H1 (cell line): ENCODE measurements around the gene TRAPPC12. TPM values are rescaled to one million over a fixed set of nuclear protein-coding genes. Genes with fewer than 3 reads are reported as not detected.

Experiments
- CTCF ChIA-PET: fragments of 300-600 bp; sonication (Branson Sonifier 250); formaldehyde crosslinking; loops from one replicate; lab custom pipeline; 2021; ENCODE audit not compliant: partially characterized antibody; lab: Charles Lee
- POLR2A ChIA-PET: fragments of 300-600 bp; sonication (Branson Sonifier 250); formaldehyde crosslinking; loops from one replicate; lab custom pipeline; 2021; ENCODE audit warnings: inconsistent platforms; ENCODE audit not compliant: partially characterized antibody; lab: Charles Lee
- DNase-seq, 2 experiments: peaks; one replicate each; pipeline versions ENCODE4 v3.0.0 to v3.0.0-alpha.2; 2010 to 2022; ENCODE audit warnings: low spot score in 2 of 2, low read depth in 1 of 2, mixed read lengths in 1 of 2
- FAIRE-seq: peaks from 2 replicates; lab custom pipeline; 2011; peaks lifted over from hg19 to GRCh38; lab: Jason Lieb, UNC
- H2AFZ ChIP-seq: 2 replicates; pipeline ENCODE4 v1.8.1; 2012; ENCODE audit warnings: low read length, inconsistent platforms
- H2AK5ac ChIP-seq: 2 replicates; pipeline ENCODE4 v1.6.1; 2013; ENCODE audit warnings: low read depth, low read length
- H2BK120ac ChIP-seq: replicated peaks from 2 replicates; pipeline ENCODE3; 2013; ENCODE audit warnings: low read depth, low read length, inconsistent platforms
- H2BK12ac ChIP-seq: 2 replicates; pipeline ENCODE4 v1.6.1; 2013; ENCODE audit warnings: low read depth, low read length
- H2BK15ac ChIP-seq: 2 replicates; pipeline ENCODE4 v1.6.1; 2013; ENCODE audit warnings: low read length
- H2BK20ac ChIP-seq: 2 replicates; pipeline ENCODE4 v1.6.1; 2013; ENCODE audit warnings: low read length
- H2BK5ac ChIP-seq: 2 replicates; pipeline ENCODE4 v1.6.1; 2013; ENCODE audit warnings: low read depth, low read length
- H3K14ac ChIP-seq: 2 replicates; pipeline ENCODE4 v1.6.1; 2013; ENCODE audit warnings: inconsistent platforms; ENCODE audit not compliant: insufficient read length
- H3K18ac ChIP-seq: 2 replicates; pipeline ENCODE4 v1.6.1; 2013; ENCODE audit warnings: low read length; ENCODE audit errors: extremely low read depth
- H3K23ac ChIP-seq: 2 replicates; pipeline ENCODE4 v1.6.1; 2013; ENCODE audit warnings: inconsistent platforms; ENCODE audit not compliant: insufficient read length
- H3K23me2 ChIP-seq: 2 replicates; pipeline ENCODE4 v1.6.1; 2013; ENCODE audit warnings: low read depth, low read length
- H3K27ac ChIP-seq: 2 replicates; pipeline ENCODE4 v1.6.1; 2011; ENCODE audit warnings: low read depth, low read length, inconsistent platforms
- H3K27me3 ChIP-seq, 4 experiments: replicated peaks in 1 of 4; 1 replicate in 1 of 4; 2 replicates in 3 of 4; pipeline versions ENCODE4 v1.6.1 to v1.8.1; 2011 to 2013; ENCODE audit warnings: low read length in 3 of 4, mild to moderate bottlenecking in 3 of 4, inconsistent platforms in 2 of 4, mixed read lengths in 2 of 4, moderate library complexity in 1 of 4; ENCODE audit not compliant: control insufficient read depth in 3 of 4, insufficient read depth in 3 of 4; ENCODE audit errors: extremely low read depth in 1 of 4
- H3K36me3 ChIP-seq, 4 experiments: 2 replicates each; pipeline versions ENCODE4 v1.6.1 to v1.8.1; 2011 to 2013; ENCODE audit warnings: mild to moderate bottlenecking in 4 of 4, low read length in 3 of 4, moderate library complexity in 2 of 4, control low read depth in 1 of 4, inconsistent platforms in 1 of 4; ENCODE audit not compliant: insufficient read depth in 4 of 4, control insufficient read depth in 2 of 4
- H3K4ac ChIP-seq: replicated peaks from 2 replicates; pipeline ENCODE3; 2013; ENCODE audit warnings: low read length, low read depth, mixed read lengths, inconsistent platforms; ENCODE audit not compliant: insufficient read length
- H3K4me1 ChIP-seq, 4 experiments: replicated peaks in 1 of 4; 1 replicate in 1 of 4; 2 replicates in 3 of 4; pipeline versions ENCODE4 v1.6.1 to v1.8.1; 2011 to 2013; ENCODE audit warnings: low read length in 3 of 4, inconsistent platforms in 2 of 4, mixed read lengths in 1 of 4; ENCODE audit not compliant: insufficient read depth in 4 of 4, control insufficient read depth in 3 of 4
- H3K4me2 ChIP-seq, 2 experiments: 2 replicates each; pipeline versions ENCODE4 v1.6.1 to v1.8.1; 2011 to 2013; ENCODE audit warnings: low read depth in 2 of 2, low read length in 2 of 2, control low read depth in 1 of 2, inconsistent platforms in 1 of 2, mild to moderate bottlenecking in 1 of 2; ENCODE audit not compliant: insufficient read depth in 1 of 2
- H3K4me3 ChIP-seq, 4 experiments: fragments of 200-600, 300-600 bp in 1 of 4; sonication (generic), shearing (Covaris generic), sonication (Bioruptor Twin) in 1 of 4; 2 replicates each; pipeline versions ENCODE4 v1.5.1 to v1.8.1; 2011 to 2016; ENCODE audit warnings: low read length in 4 of 4, low read depth in 3 of 4, control low read depth in 2 of 4, inconsistent platforms in 2 of 4, mild to moderate bottlenecking in 2 of 4, mixed read lengths in 1 of 4, moderate library complexity in 1 of 4; ENCODE audit not compliant: insufficient read depth in 2 of 4; ENCODE audit errors: extremely low read depth in 1 of 4
- H3K56ac ChIP-seq: replicated peaks from 2 replicates; pipeline ENCODE3; 2013; ENCODE audit warnings: low read depth, mild to moderate bottlenecking, mixed read lengths, low read length, inconsistent platforms; ENCODE audit not compliant: insufficient read length
- H3K79me1 ChIP-seq: 2 replicates; pipeline ENCODE4 v1.6.1; 2013; ENCODE audit warnings: low read depth, low read length, control low read depth
- H3K79me2 ChIP-seq, 2 experiments: 2 replicates each; pipeline versions ENCODE4 v1.6.1 to v1.8.1; 2012 to 2013; ENCODE audit warnings: low read length in 2 of 2, mild to moderate bottlenecking in 2 of 2, inconsistent platforms in 1 of 2; ENCODE audit not compliant: insufficient read depth in 2 of 2, control insufficient read depth in 1 of 2
- H3K9ac ChIP-seq, 4 experiments: replicated peaks in 1 of 4; 1 replicate in 1 of 4; 2 replicates in 3 of 4; pipeline versions ENCODE4 v1.6.1 to v1.8.1; 2011 to 2013; ENCODE audit warnings: low read depth in 3 of 4, low read length in 3 of 4, control low read depth in 2 of 4, mild to moderate bottlenecking in 2 of 4, moderate library complexity in 2 of 4, inconsistent platforms in 1 of 4; ENCODE audit errors: extremely low read depth in 1 of 4
- H3K9me3 ChIP-seq, 2 experiments: 2 replicates each; pipeline versions ENCODE4 v1.6.1 to v1.8.1; 2012 to 2013; ENCODE audit warnings: mild to moderate bottlenecking in 2 of 2, moderate library complexity in 2 of 2, control low read depth in 1 of 2, inconsistent platforms in 1 of 2, low read depth in 1 of 2, low read length in 1 of 2, mixed read lengths in 1 of 2; ENCODE audit not compliant: insufficient read depth in 2 of 2
- H4K20me1 ChIP-seq, 2 experiments: replicated peaks in 1 of 2; 2 replicates each; pipeline versions ENCODE3 to v1.8.1; 2011 to 2013; ENCODE audit warnings: inconsistent platforms in 2 of 2, low read length in 2 of 2, mild to moderate bottlenecking in 1 of 2; ENCODE audit not compliant: insufficient read depth in 2 of 2, control insufficient read depth in 1 of 2
- H4K5ac ChIP-seq: 2 replicates; pipeline ENCODE4 v1.6.1; 2013; ENCODE audit warnings: low read length, low read depth, mixed read lengths, inconsistent platforms; ENCODE audit not compliant: insufficient read length
- H4K8ac ChIP-seq: 2 replicates; pipeline ENCODE4 v1.8.0; 2013; ENCODE audit warnings: mild to moderate bottlenecking, moderate library complexity, low read length, inconsistent platforms; ENCODE audit not compliant: insufficient read depth; ENCODE audit errors: extremely low read depth
- H4K91ac ChIP-seq: replicated peaks from 2 replicates; pipeline ENCODE3; 2013; ENCODE audit warnings: low read length, mixed read lengths, inconsistent platforms; ENCODE audit not compliant: insufficient read length
- BCL11A ChIP-seq, 2 experiments: IDR thresholded peaks; one replicate each; pipeline ENCODE4 v1.6.1; 2011; ENCODE audit warnings: low read depth in 2 of 2, low read length in 2 of 2, mild to moderate bottlenecking in 2 of 2
- BRCA1 ChIP-seq: IDR thresholded peaks from 2 replicates; pipeline ENCODE4 v1.6.1; 2012; ENCODE audit warnings: low read depth, low read length, improper control_type of control experiment
- CEBPB ChIP-seq: IDR thresholded peaks from 2 replicates; pipeline ENCODE4 v1.6.1; 2012; ENCODE audit warnings: low read depth, low read length
- EGR1 ChIP-seq: IDR thresholded peaks from 2 replicates; pipeline ENCODE4 v1.6.1; 2011; ENCODE audit warnings: low read depth, low read length, borderline replicate concordance
- KDM5A ChIP-seq: fragments of 200-600 bp; IDR thresholded peaks from 2 replicates; pipeline ENCODE4 v1.7.1; 2012; ENCODE audit warnings: mild to moderate bottlenecking, low read length, inconsistent platforms, mixed read lengths
- RXRA ChIP-seq: IDR thresholded peaks from 2 replicates; pipeline ENCODE4 v1.6.1; 2011; ENCODE audit warnings: low read depth, mild to moderate bottlenecking, low read length, moderate library complexity; ENCODE audit not compliant: insufficient read depth
- TAF7 ChIP-seq: optimal IDR thresholded peaks from 2 replicates; pipeline ENCODE3; 2011; ENCODE audit warnings: low read depth, mild to moderate bottlenecking, inconsistent platforms, low read length, moderate library complexity, borderline replicate concordance
- TBP ChIP-seq: IDR thresholded peaks from 2 replicates; pipeline ENCODE4 v1.6.1; 2011; ENCODE audit warnings: low read depth, low read length, improper control_type of control experiment
- TCF12 ChIP-seq: IDR thresholded peaks from 2 replicates; pipeline ENCODE4 v1.6.1; 2011; ENCODE audit warnings: low read depth, mild to moderate bottlenecking, low read length
- YY1 ChIP-seq: IDR thresholded peaks from 2 replicates; pipeline ENCODE4 v1.6.1; 2011; ENCODE audit warnings: low read depth, mild to moderate bottlenecking, low read length
- WGBS, 2 experiments: shearing (Covaris generic) in 1 of 2; methylation state at CpG; one replicate each; pipeline versions ENCODE4 v1.1.6 to v1.1.7; 2013 to 2015; ENCODE audit warnings: low lambda C conversion rate in 2 of 2, mixed read lengths in 2 of 2, inconsistent platforms in 1 of 2, low coverage in 1 of 2, missing lambda C conversion rate in 1 of 2; ENCODE audit not compliant: insufficient replicate concordance in 2 of 2, insufficient coverage in 1 of 2, insufficient read length in 1 of 2; ENCODE audit errors: extremely low coverage in 1 of 2, missing lambda C conversion rate in 1 of 2; 5-methylcytosine and 5-hydroxymethylcytosine counted together
- polyA plus RNA-seq, 7 experiments: library from polyadenylated mRNA; depleted of rRNA in 3 of 7; stranded (reverse) in 5 of 7; unstranded in 2 of 7; fragments of >200 nt in 5 of 7; fragments of 200-250 nt in 2 of 7; gene quantifications; 1 replicate in 5 of 7; 2 replicates in 1 of 7; 4 replicates in 1 of 7; pipeline versions ENCODE4 v1.2.1 to v1.2.3, GENCODE V29; 2011 to 2013; ENCODE audit warnings: missing spikeins in 2 of 7, mixed read lengths in 2 of 7
- total RNA-seq: library from RNA; stranded (reverse); fragmentation: NEBNext Ultra II Directional; extraction: Animal tissue kit (Norgen Biotek cat#: 25700); gene quantifications from 2 replicates; pipeline ENCODE4 v1.2.1, GENCODE V29; 2021
- TF ChIP-seq, protein P1 (sequence below): IDR thresholded peaks from 2 replicates; pipeline ENCODE4 v1.6.1; 2011; ENCODE audit warnings: low read depth, mild to moderate bottlenecking, low read length; ENCODE audit not compliant: insufficient read depth

TRAPPC12 gene
- total and polyA plus RNA-seq, 2 of the 8 experiments (the other 6 are each of a cell fraction or from before 2014, with no cell fraction given), result 35.0 to 67.3 TPM

DNA sequence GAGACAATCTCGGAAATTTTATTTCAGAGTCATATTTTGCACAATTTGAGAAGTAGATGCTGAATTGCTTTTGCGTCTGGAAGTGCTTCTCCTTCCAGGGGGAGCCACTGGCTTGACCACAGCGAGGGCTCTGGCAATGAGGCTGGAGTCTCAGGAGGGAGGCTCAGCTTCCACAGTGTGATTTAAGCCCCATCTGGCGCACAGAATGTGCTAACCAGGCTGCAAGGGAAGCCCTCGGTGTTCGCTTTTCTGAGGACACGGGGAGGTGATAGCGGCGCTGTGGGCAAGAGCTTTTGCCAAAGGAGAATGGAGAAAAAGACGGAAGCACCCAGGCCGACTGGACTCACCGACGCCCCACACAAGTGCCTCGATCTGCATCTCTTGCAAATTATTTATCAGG lies 87.5 kb downstream of the TRAPPC12 start:
- 93% methylated on average over 14 of the region's 14 CpGs; no CpG with 5 or more reads in 1 of the 2 experiments for WGBS, 2 experiments
- FAIRE-seq, result no peak
- H4K5ac ChIP-seq, result no peak overlapping the region
- no peak overlapping the region for H4K8ac ChIP-seq
- no peaks in the 10 kb centered on the region for H3K9me3 ChIP-seq
- H2BK20ac ChIP-seq, result no peak overlapping the region
- H4K20me1 ChIP-seq, result no peaks in the 10 kb centered on the region
- no peak overlapping the region for H2AK5ac ChIP-seq
- H3K4ac ChIP-seq, result no peak overlapping the region
- H2BK15ac ChIP-seq, result no peak overlapping the region
- ChIA-PET CTCF (interaction anchor here (1.4 to 12.1 kb wide), 3 partner anchors 9 to 40 kb away, joined by 4 to 152 read pairs (median 123); no protein-coding TSS in a partner anchor), POLR2A (interaction anchor here (1.7 kb wide), 1 partner anchor 8 kb away, joined by 3 read pairs; no protein-coding TSS in a partner anchor)
- peaks cover under 1 to 6% (median 4%) of the 10 kb centered on the region in 4 experiments; a peak in 4 of 7 replicates for H3K4me1 ChIP-seq
- H3K36me3 ChIP-seq, result peaks cover 0 to 8% (median 1%) of the 10 kb centered on the region in 4 experiments; a peak in 5 of 8 replicates
- no peak overlapping the region for H4K91ac ChIP-seq
- H2BK120ac ChIP-seq, result no peak overlapping the region
- H3K18ac ChIP-seq, result no peak overlapping the region
- no peak overlapping the region for H3K14ac ChIP-seq
- H2BK12ac ChIP-seq, result no peak overlapping the region
- H3K27me3 ChIP-seq, result no peaks in the 10 kb centered on the region
- no peak overlapping the region for H3K23ac ChIP-seq
- DNase-seq, result no peak
- no peak overlapping the region for H3K4me3 ChIP-seq
- no peaks in the 10 kb centered on the region for H3K79me1 ChIP-seq
- no peaks in the 10 kb centered on the region for H3K79me2 ChIP-seq
- no peak overlapping the region for H3K9ac ChIP-seq
- H3K56ac ChIP-seq, result no peak overlapping the region
- no peak overlapping the region for H2BK5ac ChIP-seq
- H2AFZ ChIP-seq, result no peak overlapping the region
- no peaks in the 10 kb centered on the region for H3K23me2 ChIP-seq
- no peak overlapping the region for H3K4me2 ChIP-seq
- H3K27ac ChIP-seq, result no peak overlapping the region
- TF ChIP-seq YY1, result no peak
- no peak for TF ChIP-seq BCL11A (IDR thresholded peaks at IDR 0.05; ENCODE audit: low read depth in 2 of 2, low read length in 2 of 2)
- TF ChIP-seq, protein P1, sequence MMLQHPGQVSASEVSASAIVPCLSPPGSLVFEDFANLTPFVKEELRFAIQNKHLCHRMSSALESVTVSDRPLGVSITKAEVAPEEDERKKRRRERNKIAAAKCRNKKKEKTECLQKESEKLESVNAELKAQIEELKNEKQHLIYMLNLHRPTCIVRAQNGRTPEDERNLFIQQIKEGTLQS, result no peak
- TF ChIP-seq TCF12, result no peak
- no peak for TF ChIP-seq KDM5A
- no peak for TF ChIP-seq TBP
- TF ChIP-seq TAF7, result no peak
- TF ChIP-seq EGR1, result no peak
- TF ChIP-seq CEBPB, result no peak
- TF ChIP-seq RXRA, result no peak
- TF ChIP-seq BRCA1, result no peak
